Progenitor cell of endocrine pancreas (in vitro differentiated cells): ENCODE data around the gene VMP1. TPM values are rescaled to one million over a fixed set of nuclear protein-coding genes. Genes with fewer than 3 reads are reported as not detected.

Experiments
- DNase-seq: peaks from one replicate; pipeline ENCODE4 v3.0.0; 2021; ENCODE audit warnings: low spot score; ENCODE audit not compliant: unreplicated experiment
- H3K27ac Mint-ChIP-seq: 2 replicates; pipeline ENCODE4 v1.8.0; 2021; ENCODE audit warnings: mild to moderate bottlenecking, moderate library complexity, mixed read lengths
- H3K27me3 Mint-ChIP-seq: 2 replicates; pipeline ENCODE4 v1.8.0; 2021; ENCODE audit warnings: mixed read lengths
- H3K36me3 Mint-ChIP-seq: 2 replicates; pipeline ENCODE4 v1.8.0; 2022; ENCODE audit warnings: mixed read lengths; ENCODE audit not compliant: insufficient read depth
- H3K4me1 Mint-ChIP-seq: 2 replicates; pipeline ENCODE4 v1.8.0; 2021; ENCODE audit warnings: low read depth, mixed read lengths
- H3K4me3 Mint-ChIP-seq: 2 replicates; pipeline ENCODE4 v1.8.0; 2021; ENCODE audit warnings: low read depth, mild to moderate bottlenecking, moderate library complexity, mixed read lengths
- H3K9me3 Mint-ChIP-seq: 2 replicates; pipeline ENCODE4 v1.8.0; 2021; ENCODE audit warnings: low read depth, mixed read lengths
- total RNA-seq: library from RNA; stranded (reverse); gene quantifications from 2 replicates; pipeline ENCODE4 v1.2.1, GENCODE V29; 2021
- TF ChIP-seq, protein P1 (sequence below): fragments of 200-600 bp; sonication (generic); IDR thresholded peaks from one replicate; pipeline ENCODE4 v1.5.0; 2021; ENCODE audit warnings: antibody characterized with exemption, mild to moderate bottlenecking; ENCODE audit not compliant: unreplicated experiment

VMP1 gene
- total RNA-seq, 1 donor from 2014 or later, result 162 TPM

- Mint-ChIP-seq H3K27ac (peak overlapping the region; percentile 1), H3K9me3 (no peaks in the 10 kb centered on the region), H3K4me3 (no peak overlapping the region), H3K4me1 (peaks cover 7% of the 10 kb centered on the region), H3K27me3 (no peaks in the 10 kb centered on the region), H3K36me3 (no peaks in the 10 kb centered on the region)
- TF ChIP-seq, protein P1, sequence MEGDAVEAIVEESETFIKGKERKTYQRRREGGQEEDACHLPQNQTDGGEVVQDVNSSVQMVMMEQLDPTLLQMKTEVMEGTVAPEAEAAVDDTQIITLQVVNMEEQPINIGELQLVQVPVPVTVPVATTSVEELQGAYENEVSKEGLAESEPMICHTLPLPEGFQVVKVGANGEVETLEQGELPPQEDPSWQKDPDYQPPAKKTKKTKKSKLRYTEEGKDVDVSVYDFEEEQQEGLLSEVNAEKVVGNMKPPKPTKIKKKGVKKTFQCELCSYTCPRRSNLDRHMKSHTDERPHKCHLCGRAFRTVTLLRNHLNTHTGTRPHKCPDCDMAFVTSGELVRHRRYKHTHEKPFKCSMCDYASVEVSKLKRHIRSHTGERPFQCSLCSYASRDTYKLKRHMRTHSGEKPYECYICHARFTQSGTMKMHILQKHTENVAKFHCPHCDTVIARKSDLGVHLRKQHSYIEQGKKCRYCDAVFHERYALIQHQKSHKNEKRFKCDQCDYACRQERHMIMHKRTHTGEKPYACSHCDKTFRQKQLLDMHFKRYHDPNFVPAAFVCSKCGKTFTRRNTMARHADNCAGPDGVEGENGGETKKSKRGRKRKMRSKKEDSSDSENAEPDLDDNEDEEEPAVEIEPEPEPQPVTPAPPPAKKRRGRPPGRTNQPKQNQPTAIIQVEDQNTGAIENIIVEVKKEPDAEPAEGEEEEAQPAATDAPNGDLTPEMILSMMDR, result no peak
- no peak for DNase-seq
Measured at GRCh38 chr17:59723607-59724006, 16.2 kb downstream of the VMP1 start.

DNA sequence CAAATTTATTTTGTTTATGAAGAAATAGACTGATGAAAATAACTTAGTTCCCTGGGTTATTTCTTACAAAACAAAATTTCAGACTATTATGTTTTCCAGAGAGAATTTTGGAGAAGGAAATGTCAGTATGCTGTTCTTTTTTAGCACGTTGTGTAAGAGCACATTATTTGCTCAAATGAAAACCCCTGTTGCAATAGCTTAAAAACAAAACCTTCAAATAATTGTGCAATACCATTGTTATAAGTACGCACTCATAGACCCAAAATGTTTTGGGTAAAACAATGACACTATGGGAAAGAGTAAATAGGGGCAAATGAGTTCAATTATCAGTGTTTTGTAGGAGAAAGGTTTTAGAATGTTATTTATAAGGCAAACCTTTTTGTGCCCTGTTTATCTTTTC, 18.2 kb downstream of the VMP1 start:
- no peak for DNase-seq

GRCh38 chr17:59727817-59728533, 20.5 kb downstream of the VMP1 start:
- peaks cover 7% of the 10 kb centered on the region for H3K4me1 Mint-ChIP-seq
- no peak overlapping the region for H3K4me3 Mint-ChIP-seq
- DNase-seq, result no peak
- no peak overlapping the region for H3K27ac Mint-ChIP-seq
- no peaks in the 10 kb centered on the region for H3K9me3 Mint-ChIP-seq
- TF ChIP-seq, protein P1, result no peak
- peaks cover 4% of the 10 kb centered on the region for H3K36me3 Mint-ChIP-seq
- H3K27me3 Mint-ChIP-seq, result no peaks in the 10 kb centered on the region

More for the DNA sequence above, 18.2 kb downstream of the VMP1 start:
- H3K27me3 Mint-ChIP-seq, result no peaks in the 10 kb centered on the region
- no peak overlapping the region for H3K4me3 Mint-ChIP-seq
- peaks cover 2% of the 10 kb centered on the region for H3K36me3 Mint-ChIP-seq
- no peak overlapping the region for H3K27ac Mint-ChIP-seq
- no peaks in the 10 kb centered on the region for H3K9me3 Mint-ChIP-seq
- TF ChIP-seq, protein P1, result no peak
- peaks cover 7% of the 10 kb centered on the region for H3K4me1 Mint-ChIP-seq

GRCh38 chr17:59730268-59730834, 22.9 kb downstream of the VMP1 start:
- H3K4me1 Mint-ChIP-seq, result peaks cover 2% of the 10 kb centered on the region
- no peak overlapping the region for H3K27ac Mint-ChIP-seq
- H3K36me3 Mint-ChIP-seq, result peaks cover 5% of the 10 kb centered on the region
- no peaks in the 10 kb centered on the region for H3K27me3 Mint-ChIP-seq
- H3K9me3 Mint-ChIP-seq, result no peaks in the 10 kb centered on the region
- no peak for DNase-seq
- H3K4me3 Mint-ChIP-seq, result no peak overlapping the region
- TF ChIP-seq, protein P1, result no peak

DNA sequence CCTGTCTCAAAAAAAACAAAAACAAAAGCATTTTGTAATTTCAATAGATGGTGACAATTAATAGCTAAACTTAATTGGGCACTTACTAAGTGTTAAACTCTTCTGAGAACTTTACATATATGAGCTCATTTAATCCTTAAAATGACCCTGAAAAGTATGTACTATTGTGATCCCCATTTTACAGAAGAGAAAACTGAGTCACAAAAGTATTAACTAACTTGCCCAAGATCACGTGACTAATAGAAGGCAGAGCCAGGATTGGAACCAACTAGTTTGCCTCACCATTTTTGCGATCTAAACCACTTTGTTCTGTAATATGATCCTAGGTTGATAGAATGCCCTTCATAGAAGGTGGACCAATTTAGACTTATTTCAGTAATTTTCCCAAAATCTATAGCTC, 26.2 kb downstream of the VMP1 start:
- no peaks in the 10 kb centered on the region for H3K9me3 Mint-ChIP-seq
- H3K4me1 Mint-ChIP-seq, result no peaks in the 10 kb centered on the region
- H3K4me3 Mint-ChIP-seq, result no peak overlapping the region
- DNase-seq, result no peak
- H3K27me3 Mint-ChIP-seq, result no peaks in the 10 kb centered on the region
- peaks cover 6% of the 10 kb centered on the region for H3K36me3 Mint-ChIP-seq
- H3K27ac Mint-ChIP-seq, result no peak overlapping the region
- TF ChIP-seq, protein P1, result no peak
